Muscle of leg (tissue), 11 donors: ENCODE data around the gene TUBA4A. TPM values are rescaled to one million over a fixed set of nuclear protein-coding genes. Genes with fewer than 3 reads are reported as not detected.
A peak's percentile ranks its signal among the peaks of the same experiment; 100 is the strongest.

Source experiments
- DNase-seq: peaks from one replicate; pipeline ENCODE4 v3.0.0; 2013
- H3K27ac ChIP-seq: one replicate; pipeline ENCODE4 v1.5.1; 2013; ENCODE audit warnings: mild to moderate bottlenecking, low read length, control low read depth
- H3K27me3 ChIP-seq: one replicate; pipeline ENCODE4 v1.6.1; 2013; ENCODE audit warnings: low read length; ENCODE audit not compliant: control insufficient read depth, insufficient read depth
- H3K36me3 ChIP-seq: one replicate; pipeline ENCODE4 v1.6.1; 2013; ENCODE audit warnings: low read length; ENCODE audit not compliant: control insufficient read depth, insufficient read depth
- H3K4me1 ChIP-seq: one replicate; pipeline ENCODE4 v1.6.1; 2013; ENCODE audit warnings: low read length; ENCODE audit not compliant: control insufficient read depth, insufficient read depth
- H3K4me3 ChIP-seq: one replicate; pipeline ENCODE4 v1.5.1; 2013; ENCODE audit warnings: low read length, control low read depth
- H3K9me3 ChIP-seq: replicated peaks from 2 replicates; pipeline ENCODE4 v1.6.1; 2013; ENCODE audit warnings: low read depth, low read length; ENCODE audit not compliant: control insufficient read depth
- WGBS: methylation state at CpG from one replicate; pipeline ENCODE4 v1.1.5; 2013; ENCODE audit warnings: missing lambda C conversion rate; ENCODE audit not compliant: insufficient coverage; 5-methylcytosine and 5-hydroxymethylcytosine counted together
- polyA plus RNA-seq, 8 donors: library from polyadenylated mRNA; unstranded; fragments of 120-200 nt; gene quantifications; one replicate each; pipeline versions ENCODE4 v1.2.1 to v1.2.3, GENCODE V29; 2013; ENCODE audit warnings: inconsistent platforms in 1 of 8, low replicate concordance in 1 of 8; ENCODE audit not compliant: insufficient read length in 8 of 8, insufficient read depth in 1 of 8
- total RNA-seq: library from RNA; stranded (reverse); fragments of 120-200 nt; gene quantifications from one replicate; pipeline ENCODE4 v1.2.4, GENCODE V29; 2013

Gene TUBA4A
- total and polyA plus RNA-seq, 9 donors = 36.2 to 160 (median 98.5) TPM

- no peaks in the 10 kb centered on the region for H3K9me3 ChIP-seq
- H3K4me1 ChIP-seq = peaks cover 30% of the 10 kb centered on the region
- H3K27me3 ChIP-seq = no peaks in the 10 kb centered on the region
- no peak for DNase-seq
- H3K4me3 ChIP-seq = peak overlapping the region; percentile 90
- 4% methylated on average over 5 of the region's 10 CpGs for WGBS
- peaks cover 26% of the 10 kb centered on the region for H3K36me3 ChIP-seq
- H3K27ac ChIP-seq = peak overlapping the region; percentile 89
These were observed 7.9 kb downstream of the TUBA4A start for GRCh38 chr2:219245899-219246230.

- DNase-seq = peak; percentile 97
- under 1% methylated on average over 44 of the region's 46 CpGs for WGBS
- Histone ChIP-seq H3K4me3 (peak within 1 kb of the TSS; percentile 90), H3K4me1 (peaks cover 26% of the 10 kb centered on the region), H3K36me3 (peaks cover 22% of the 10 kb centered on the region), H3K9me3 (no peaks in the 10 kb centered on the region), H3K27ac (peak within 1 kb of the TSS; percentile 89), H3K27me3 (no peaks in the 10 kb centered on the region)
These were observed 8.4 kb downstream of the TUBA4A start, which contains the start of the genes GLB1L and STK16 for GRCh38 chr2:219245148-219245898. Gene GLB1L (minus strand): TSS chr2:219245444. CDS start chr2:219243573, 1,871 bp downstream. Gene STK16 (plus strand): TSS chr2:219245479. CDS start chr2:219246000, 521 bp downstream.

GRCh38 chr2:219244789-219245147 is 8.9 kb downstream of the TUBA4A start:
- Histone ChIP-seq H3K9me3 (no peaks in the 10 kb centered on the region), H3K27me3 (no peaks in the 10 kb centered on the region), H3K36me3 (peaks cover 22% of the 10 kb centered on the region), H3K4me3 (peak overlapping the region; percentile 90), H3K27ac (peak overlapping the region; percentile 89), H3K4me1 (peaks cover 20% of the 10 kb centered on the region)
- WGBS = 67% methylated on average over 1 of the region's 6 CpGs
- no peak for DNase-seq

GRCh38 chr2:219243291-219243761 is 10.4 kb downstream of the TUBA4A start:
- no peak overlapping the region for H3K27ac ChIP-seq
- WGBS = 25% methylated on average over 26 of the region's 28 CpGs
- DNase-seq = peak; percentile 62
- H3K4me3 ChIP-seq = peak overlapping the region; percentile 18
- peaks cover 23% of the 10 kb centered on the region for H3K36me3 ChIP-seq
- H3K9me3 ChIP-seq = no peaks in the 10 kb centered on the region
- H3K27me3 ChIP-seq = no peaks in the 10 kb centered on the region
- peaks cover 15% of the 10 kb centered on the region for H3K4me1 ChIP-seq

- WGBS = no CpG with 5 or more reads among the region's 3 CpGs
- H3K27me3 ChIP-seq = no peaks in the 10 kb centered on the region
- H3K4me1 ChIP-seq = peaks cover 8% of the 10 kb centered on the region
- DNase-seq = no peak
- no peak overlapping the region for H3K4me3 ChIP-seq
- no peaks in the 10 kb centered on the region for H3K9me3 ChIP-seq
- no peak overlapping the region for H3K27ac ChIP-seq
- H3K36me3 ChIP-seq = peaks cover 67% of the 10 kb centered on the region
These were observed 19.4 kb downstream of the TUBA4A start for GRCh38 chr2:219234331-219234730.

GRCh38 chr2:219230059-219230540 is 23.6 kb downstream of the TUBA4A start:
- DNase-seq = peak; percentile 39
- H3K36me3 ChIP-seq = peaks cover 52% of the 10 kb centered on the region
- 0% methylated on average over 24 of the region's 24 CpGs for WGBS

GRCh38 chr2:219229305-219230058 is 24.2 kb downstream of the TUBA4A start, which contains the start of the genes ANKZF1 and ATG9A:
Gene ANKZF1 (plus strand): TSS chr2:219229806. CDS start chr2:219230258, 452 bp downstream.
Gene ATG9A (minus strand): TSS chr2:219229636. CDS start chr2:219228024, 1,612 bp downstream.
- Histone ChIP-seq H3K36me3 (peaks cover 52% of the 10 kb centered on the region), H3K9me3 (no peaks in the 10 kb centered on the region), H3K4me1 (peaks cover 21% of the 10 kb centered on the region), H3K4me3 (peak within 1 kb of the TSS; percentile 85), H3K27ac (peak within 1 kb of the TSS; percentile 96), H3K27me3 (no peaks in the 10 kb centered on the region)
- peak; percentile 100 for DNase-seq
- under 1% methylated on average over 78 of the region's 80 CpGs for WGBS

More at GRCh38 chr2:219230059-219230540, 23.6 kb downstream of the TUBA4A start:
- peak overlapping the region; percentile 95 for H3K27ac ChIP-seq
- peak overlapping the region; percentile 85 for H3K4me3 ChIP-seq
- H3K9me3 ChIP-seq = no peaks in the 10 kb centered on the region
- no peaks in the 10 kb centered on the region for H3K27me3 ChIP-seq
- peaks cover 21% of the 10 kb centered on the region for H3K4me1 ChIP-seq

- H3K27me3 ChIP-seq = no peaks in the 10 kb centered on the region
- 4% methylated on average over 18 of the region's 19 CpGs for WGBS
- no peak for DNase-seq
- peaks cover 52% of the 10 kb centered on the region for H3K36me3 ChIP-seq
- H3K27ac ChIP-seq = peak overlapping the region; percentile 79
- H3K4me1 ChIP-seq = peaks cover 21% of the 10 kb centered on the region
- H3K4me3 ChIP-seq = peak overlapping the region; percentile 85
- H3K9me3 ChIP-seq = no peaks in the 10 kb centered on the region
These were observed 24.8 kb downstream of the TUBA4A start for GRCh38 chr2:219228911-219229304.

- DNase-seq = peak; percentile 38
- H3K4me3 ChIP-seq = peak overlapping the region; percentile 85
- H3K4me1 ChIP-seq = peaks cover 21% of the 10 kb centered on the region
- peak overlapping the region; percentile 79 for H3K27ac ChIP-seq
- WGBS = 45% methylated on average over 4 of the region's 7 CpGs
- H3K9me3 ChIP-seq = no peaks in the 10 kb centered on the region
- peaks cover 52% of the 10 kb centered on the region for H3K36me3 ChIP-seq
- H3K27me3 ChIP-seq = no peaks in the 10 kb centered on the region
These were observed 25.4 kb downstream of the TUBA4A start for GRCh38 chr2:219228041-219228910.
